Activated T-cell treated with anti-CD3 and anti-CD28 coated beads, Interleukin-2, amount 50 U/mL, for 72 hours (primary cell): ENCODE data around the gene SRSF7. TPM values are rescaled to one million over a fixed set of nuclear protein-coding genes. Genes with fewer than 3 reads are reported as not detected.
"Not testable (repeated sequence)": the region's sequence is repeated elsewhere in the genome, so short reads cannot be mapped to it uniquely, and the experiment has no call there.

Experiments used
- ATAC-seq, 2 donors: fragments of 150-1000 bp; cut with Tn5 transposase; replicated peaks in 1 of 2; 2 replicates each; pipeline ENCODE4 v1.10.0; 2021; ENCODE audit warnings: moderate library complexity in 2 of 2, mild to moderate bottlenecking in 1 of 2
- DNase-seq, 2 donors: peaks; one replicate each; pipeline ENCODE4 v3.0.0; 2021 to 2022; ENCODE audit warnings: mixed read lengths in 1 of 2
- H3K27ac Mint-ChIP-seq: one replicate; pipeline ENCODE4 v1.8.0; 2022; ENCODE audit warnings: mild to moderate bottlenecking, moderate library complexity, mixed read lengths
- H3K27me3 Mint-ChIP-seq: one replicate; pipeline ENCODE4 v1.8.0; 2022; ENCODE audit warnings: low read depth, mixed read lengths
- H3K36me3 Mint-ChIP-seq, 2 donors: one replicate each; pipeline ENCODE4 v1.8.0; 2022; ENCODE audit warnings: mixed read lengths in 2 of 2, mild to moderate bottlenecking in 1 of 2; ENCODE audit not compliant: insufficient read depth in 2 of 2
- H3K4me1 Mint-ChIP-seq: one replicate; pipeline ENCODE4 v1.8.0; 2022; ENCODE audit warnings: low read depth, mixed read lengths
- H3K4me3 Mint-ChIP-seq, 2 donors: one replicate each; pipeline ENCODE4 v1.8.0; 2022; ENCODE audit warnings: mild to moderate bottlenecking in 2 of 2, mixed read lengths in 2 of 2, moderate library complexity in 2 of 2
- H3K9me3 Mint-ChIP-seq, 2 donors: one replicate each; pipeline ENCODE4 v1.8.0; 2022; ENCODE audit warnings: mixed read lengths in 2 of 2
- total RNA-seq, 2 donors: library from RNA; stranded (reverse); gene quantifications; one replicate each; pipeline ENCODE4 v1.2.3, GENCODE V29; 2022

Gene SRSF7
- total RNA-seq: 100 to 1,000 TPM; 258 to 264 TPM

DNA sequence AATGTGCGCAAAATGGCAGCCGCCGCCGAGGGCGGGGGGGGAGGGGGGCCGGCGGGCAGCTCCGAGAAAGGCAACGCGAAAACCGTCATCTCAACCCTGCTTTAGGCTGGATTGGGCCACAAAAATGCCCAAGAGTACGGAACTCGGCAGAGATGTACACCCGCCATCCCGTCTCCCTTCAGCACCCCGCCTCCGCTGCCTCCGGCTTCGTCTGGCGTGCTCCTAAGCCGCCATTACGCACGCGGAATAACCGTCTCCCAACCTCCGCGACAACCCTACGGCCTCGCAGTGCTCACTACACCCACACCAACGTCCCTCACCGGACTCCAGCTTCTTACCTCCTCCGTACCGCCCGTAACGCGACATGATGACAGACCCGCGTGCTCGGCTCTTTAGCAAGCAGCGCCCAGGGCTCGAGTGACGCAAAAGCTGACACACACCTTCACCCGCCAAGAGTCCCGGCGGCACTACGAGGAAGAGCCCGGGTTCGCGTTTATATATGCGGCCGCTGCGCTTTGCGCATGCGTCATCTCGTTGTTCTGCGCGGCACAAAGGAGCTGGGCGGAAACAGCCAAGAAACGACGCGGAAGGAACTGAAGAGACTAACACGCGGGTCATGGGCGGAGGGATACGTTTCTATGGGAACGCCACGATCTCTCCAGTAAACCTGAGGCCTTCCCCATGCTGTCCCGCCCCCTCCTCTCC, at the start of gene SRSF7:
SRSF7 (minus strand) TSS at position 471 of the 705 bp plus-strand sequence; CDS start at position 366, 105 bp downstream.
- ATAC-seq: peak; percentile 80
- Mint-ChIP-seq H3K36me3 (peaks cover 36 to 47% of the 10 kb centered on the region in 2 donors), H3K4me1 (peaks cover 62% of the 10 kb centered on the region)

DNA sequence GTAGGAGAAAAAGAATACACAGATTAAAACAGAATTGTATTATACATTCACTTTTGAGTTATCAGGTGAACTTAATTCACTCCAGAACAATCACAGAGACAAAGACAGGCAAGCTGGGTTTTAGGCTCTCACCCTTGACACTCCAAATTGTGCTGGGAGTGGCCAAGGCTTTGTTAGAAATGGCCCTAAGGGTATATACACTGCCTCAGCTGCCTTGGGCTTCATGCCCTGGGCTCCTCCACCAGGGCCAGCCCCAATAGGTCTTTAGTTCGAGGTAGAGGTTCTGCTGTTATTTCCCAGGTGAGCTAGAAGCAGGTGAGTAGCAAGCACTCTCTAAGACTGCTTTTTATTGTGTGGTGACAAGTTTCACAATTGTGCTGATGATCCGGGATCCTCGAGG, 46.8 kb upstream of the SRSF7 start:
- no peak for DNase-seq
- Mint-ChIP-seq H3K36me3 (peaks cover 0 to 6% of the 10 kb centered on the region in 2 donors), H3K4me1 (no peaks in the 10 kb centered on the region), H3K27ac (no peak overlapping the region), H3K27me3 (no peaks in the 10 kb centered on the region), H3K9me3 (no peaks in the 10 kb centered on the region), H3K4me3 (no peak overlapping the region)
- no peak for ATAC-seq

More for the DNA sequence above, at the start of gene SRSF7:
- Mint-ChIP-seq H3K27ac (peak within 1 kb of the TSS; percentile 98), H3K27me3 (no peaks in the 10 kb centered on the region), H3K9me3 (no peaks in the 10 kb centered on the region), H3K4me3 (peak within 1 kb of the TSS; percentile 94 to 97)
- DNase-seq: peak; percentile 95 to 98

DNA sequence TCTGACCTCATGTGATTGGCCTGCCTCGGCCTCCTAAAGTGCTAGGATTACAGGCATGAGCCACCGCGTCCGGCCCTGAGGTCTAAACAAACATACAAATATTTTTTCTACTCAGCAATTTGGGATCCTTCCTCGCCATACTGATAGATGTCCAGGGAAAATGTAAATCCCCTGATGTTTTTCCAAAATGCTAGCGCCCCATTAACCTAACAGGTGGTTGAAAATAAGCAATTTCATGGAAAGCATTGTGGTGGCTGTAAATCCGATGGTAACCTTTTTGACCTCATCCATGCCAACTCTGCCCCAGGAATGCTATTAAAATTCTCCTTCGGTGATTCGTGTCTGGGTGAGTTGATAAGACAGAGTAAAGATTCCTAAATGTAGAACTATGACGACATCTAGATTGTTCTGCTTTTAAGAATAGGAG, 46.1 kb upstream of the SRSF7 start:
- ATAC-seq: no peak
- H3K4me3 Mint-ChIP-seq: no peak overlapping the region
- DNase-seq: no peak
- H3K36me3 Mint-ChIP-seq: peaks cover 0 to 5% of the 10 kb centered on the region in 2 donors
- H3K27ac Mint-ChIP-seq: no peak overlapping the region
- H3K4me1 Mint-ChIP-seq: no peaks in the 10 kb centered on the region
- no peaks in the 10 kb centered on the region for H3K9me3 Mint-ChIP-seq
- no peaks in the 10 kb centered on the region for H3K27me3 Mint-ChIP-seq

DNA sequence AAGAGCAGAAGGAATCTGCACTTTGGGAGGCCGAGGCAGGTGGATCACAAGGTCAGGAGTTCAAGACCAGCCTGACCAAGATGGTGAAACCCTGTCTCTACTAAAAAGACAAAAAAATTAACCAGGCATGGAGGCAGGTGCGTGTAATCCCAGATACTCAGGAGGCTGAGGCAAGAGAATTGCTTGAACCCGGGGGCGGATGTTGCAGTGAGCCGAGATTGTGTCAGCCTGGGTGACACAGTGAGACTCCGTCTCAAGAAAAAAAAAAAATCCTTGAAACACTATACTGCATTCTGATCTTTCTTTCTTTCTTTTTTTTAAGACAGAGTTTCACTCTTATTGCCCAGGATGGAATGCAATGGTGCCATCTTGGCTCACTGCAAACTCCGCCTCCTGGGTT, 43.9 kb upstream of the SRSF7 start:
- not testable (repeated sequence) for H3K4me3 Mint-ChIP-seq, ATAC-seq, DNase-seq, H3K9me3 Mint-ChIP-seq, H3K27me3 Mint-ChIP-seq, H3K4me1 Mint-ChIP-seq, H3K36me3 Mint-ChIP-seq, H3K27ac Mint-ChIP-seq

DNA sequence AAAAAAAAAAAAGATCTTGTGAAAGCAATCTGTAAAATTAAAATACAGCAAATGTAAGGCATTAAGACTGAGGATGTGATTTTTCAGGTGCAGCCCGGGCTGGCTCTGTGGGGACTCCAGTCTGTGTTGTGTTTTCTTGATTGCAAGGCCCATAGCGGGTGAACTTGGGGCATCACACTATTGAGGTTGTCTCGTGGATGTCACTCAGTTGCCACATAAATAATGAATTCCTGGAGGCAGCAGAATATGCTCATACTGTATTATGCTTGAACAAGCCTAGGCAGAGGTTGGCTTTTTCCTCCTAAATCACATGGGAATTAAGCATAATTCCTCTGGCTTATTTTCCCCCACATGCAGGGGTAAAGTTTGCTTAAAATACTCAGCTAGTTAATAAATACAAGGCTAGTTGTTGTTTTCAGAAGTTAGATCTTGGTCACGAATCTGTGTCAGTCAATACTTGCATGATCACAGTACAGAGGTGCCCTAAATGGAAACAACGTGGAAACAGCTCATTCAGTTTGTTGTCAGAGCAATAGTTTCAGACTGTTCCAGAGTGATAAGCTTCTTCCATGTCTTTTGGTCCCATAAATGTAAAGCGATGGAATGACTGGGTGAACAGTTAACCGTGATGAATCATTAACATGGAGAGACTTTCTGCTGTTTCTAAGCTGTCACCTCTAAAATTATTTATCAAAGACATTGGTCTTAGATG, 43.2 kb upstream of the SRSF7 start:
- Mint-ChIP-seq H3K36me3 (peaks cover 0 to 5% of the 10 kb centered on the region in 2 donors), H3K27me3 (no peaks in the 10 kb centered on the region), H3K4me3 (no peak overlapping the region), H3K9me3 (no peaks in the 10 kb centered on the region), H3K4me1 (no peaks in the 10 kb centered on the region), H3K27ac (no peak overlapping the region)
- DNase-seq: no peak
- no peak for ATAC-seq

DNA sequence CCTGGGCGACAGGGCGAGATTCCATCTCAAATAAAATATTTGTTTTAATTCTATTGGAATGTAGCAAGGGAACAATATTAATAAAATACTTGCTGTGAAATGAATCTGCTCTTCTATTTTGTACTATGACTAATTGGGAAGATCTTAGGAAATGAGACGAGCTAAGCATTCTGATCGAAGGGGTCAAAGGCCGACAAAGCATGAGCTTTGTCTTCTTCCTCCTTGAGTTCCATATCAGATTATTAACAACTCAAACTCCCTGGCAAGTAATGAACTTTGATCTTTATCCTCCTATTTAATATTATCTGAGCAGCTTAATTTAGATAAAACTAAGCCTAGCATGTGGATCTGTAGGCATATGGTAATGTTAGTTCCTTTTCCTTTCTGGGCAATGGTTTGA, 42.4 kb upstream of the SRSF7 start:
- ATAC-seq (no peak), DNase-seq (no peak)
- Mint-ChIP-seq H3K27ac (no peak overlapping the region), H3K4me3 (no peak overlapping the region), H3K4me1 (no peaks in the 10 kb centered on the region), H3K36me3 (peaks cover 0 to 5% of the 10 kb centered on the region in 2 donors), H3K9me3 (no peaks in the 10 kb centered on the region), H3K27me3 (no peaks in the 10 kb centered on the region)

DNA sequence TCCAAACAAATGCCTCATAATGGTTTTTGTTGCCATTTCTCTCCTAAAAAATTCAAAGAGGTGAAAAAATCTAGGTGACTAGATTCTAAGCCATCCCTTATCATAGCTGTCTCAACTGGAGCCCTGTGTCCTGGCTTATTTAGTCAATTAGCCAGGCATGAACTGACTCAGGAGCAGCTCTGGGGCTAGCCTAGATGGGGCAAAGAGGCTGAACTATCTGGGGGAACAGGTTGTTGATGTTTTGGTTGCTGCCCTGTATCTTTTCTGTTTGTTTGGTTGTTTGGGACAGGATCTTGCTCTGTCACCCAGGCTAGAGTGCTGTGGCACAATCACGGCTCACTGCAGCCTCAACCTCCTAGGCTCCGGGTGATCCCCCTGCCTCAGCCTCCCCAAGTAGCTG, 41.6 kb upstream of the SRSF7 start:
- DNase-seq (no peak), ATAC-seq (no peak)
- Mint-ChIP-seq H3K4me1 (no peaks in the 10 kb centered on the region), H3K27me3 (no peaks in the 10 kb centered on the region), H3K27ac (no peak overlapping the region), H3K36me3 (peaks cover 0 to 5% of the 10 kb centered on the region in 2 donors), H3K4me3 (no peak overlapping the region), H3K9me3 (no peaks in the 10 kb centered on the region)

DNA sequence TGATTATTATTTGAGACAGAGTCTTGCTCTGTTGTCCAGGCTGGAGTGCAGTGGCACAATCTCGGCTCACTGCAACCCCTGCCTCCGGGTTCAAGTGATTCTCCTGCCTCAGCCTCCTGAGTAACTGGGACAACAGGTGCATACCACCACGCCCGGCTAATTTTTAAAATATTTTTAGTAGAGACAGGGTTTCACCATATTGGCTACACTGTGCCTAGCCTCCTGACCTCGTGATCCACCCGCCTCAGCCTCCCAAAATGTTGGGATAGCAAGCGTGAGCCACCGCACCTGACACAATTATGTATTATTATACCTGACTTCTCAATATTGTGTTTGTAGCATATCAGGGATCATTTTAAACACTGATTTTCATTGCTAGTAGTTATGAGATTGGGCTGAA, 41.2 kb upstream of the SRSF7 start:
- not testable (repeated sequence) for H3K27me3 Mint-ChIP-seq, H3K4me3 Mint-ChIP-seq, H3K9me3 Mint-ChIP-seq, DNase-seq, H3K36me3 Mint-ChIP-seq, H3K27ac Mint-ChIP-seq, ATAC-seq, H3K4me1 Mint-ChIP-seq

DNA sequence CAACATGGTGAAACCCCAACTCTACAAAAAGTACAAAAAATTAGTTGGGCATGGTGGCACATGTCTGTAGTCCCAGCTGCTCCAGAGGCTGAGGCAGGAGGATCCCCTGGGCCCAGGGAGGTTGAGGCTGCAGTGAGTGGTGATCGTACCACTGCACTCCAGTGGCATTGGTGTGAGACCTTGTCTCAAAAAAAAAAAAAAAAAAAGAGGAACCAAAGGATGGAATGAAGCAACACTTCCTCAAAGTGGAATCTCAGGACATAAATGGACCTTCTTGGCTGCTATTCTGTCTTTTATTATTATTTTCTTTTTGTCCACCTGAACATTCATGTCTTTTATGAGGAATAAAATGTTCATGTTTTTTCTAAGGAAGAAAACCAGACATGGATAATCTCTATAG, 40.6 kb upstream of the SRSF7 start:
- no peaks in the 10 kb centered on the region for H3K36me3 Mint-ChIP-seq
- DNase-seq: no peak
- H3K27ac Mint-ChIP-seq: no peak overlapping the region
- no peaks in the 10 kb centered on the region for H3K9me3 Mint-ChIP-seq
- no peak for ATAC-seq
- no peaks in the 10 kb centered on the region for H3K27me3 Mint-ChIP-seq
- H3K4me1 Mint-ChIP-seq: no peaks in the 10 kb centered on the region
- H3K4me3 Mint-ChIP-seq: no peak overlapping the region

DNA sequence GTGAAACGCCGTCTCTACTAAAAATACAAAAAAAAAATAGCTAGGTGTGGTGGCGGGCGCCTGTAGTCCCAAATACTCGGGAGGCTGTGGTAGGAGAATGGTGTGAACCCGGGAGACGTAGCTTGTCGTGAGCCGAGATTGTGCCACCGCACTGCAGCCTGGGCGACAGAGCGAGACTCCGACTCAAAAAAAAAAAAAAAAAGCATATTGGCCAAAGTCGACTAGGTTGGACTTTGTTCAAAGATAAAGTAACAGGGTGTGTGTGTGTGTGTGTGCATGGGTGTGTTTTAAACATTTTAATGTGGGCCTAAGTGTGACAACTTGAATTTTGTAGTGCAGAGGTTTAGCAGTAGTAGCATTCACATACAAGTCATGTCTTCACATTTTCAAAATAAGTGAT, 38.5 kb upstream of the SRSF7 start:
- no peaks in the 10 kb centered on the region for H3K9me3 Mint-ChIP-seq
- no peaks in the 10 kb centered on the region for H3K27me3 Mint-ChIP-seq
- no peaks in the 10 kb centered on the region for H3K36me3 Mint-ChIP-seq
- ATAC-seq (no peak), DNase-seq (no peak)
- no peaks in the 10 kb centered on the region for H3K4me1 Mint-ChIP-seq
- no peak overlapping the region for H3K27ac Mint-ChIP-seq
- H3K4me3 Mint-ChIP-seq: no peak overlapping the region

DNA sequence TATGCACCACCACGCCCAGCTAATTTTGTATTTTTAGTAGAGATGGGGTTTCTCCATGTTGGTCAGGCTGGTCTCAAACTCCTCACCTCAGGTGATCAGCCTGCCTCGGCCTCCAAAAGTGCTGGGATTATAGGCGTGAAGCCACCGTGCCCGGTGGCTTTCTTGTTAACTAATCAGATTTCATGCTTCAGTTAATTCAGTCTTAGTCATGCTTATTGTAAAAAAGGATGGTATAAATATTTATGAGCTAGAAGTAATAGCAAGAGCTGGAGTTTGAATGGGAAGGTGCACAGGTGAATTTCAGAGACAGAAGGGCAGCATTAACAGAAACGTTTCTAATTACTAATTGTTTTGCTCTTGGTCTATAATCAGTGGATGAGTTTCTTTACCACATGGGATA, 37.1 kb upstream of the SRSF7 start:
- H3K9me3 Mint-ChIP-seq: no peaks in the 10 kb centered on the region
- H3K27me3 Mint-ChIP-seq: no peaks in the 10 kb centered on the region
- no peak for ATAC-seq
- H3K27ac Mint-ChIP-seq: no peak overlapping the region
- no peaks in the 10 kb centered on the region for H3K4me1 Mint-ChIP-seq
- H3K4me3 Mint-ChIP-seq: no peak overlapping the region
- no peak for DNase-seq
- H3K36me3 Mint-ChIP-seq: no peaks in the 10 kb centered on the region

DNA sequence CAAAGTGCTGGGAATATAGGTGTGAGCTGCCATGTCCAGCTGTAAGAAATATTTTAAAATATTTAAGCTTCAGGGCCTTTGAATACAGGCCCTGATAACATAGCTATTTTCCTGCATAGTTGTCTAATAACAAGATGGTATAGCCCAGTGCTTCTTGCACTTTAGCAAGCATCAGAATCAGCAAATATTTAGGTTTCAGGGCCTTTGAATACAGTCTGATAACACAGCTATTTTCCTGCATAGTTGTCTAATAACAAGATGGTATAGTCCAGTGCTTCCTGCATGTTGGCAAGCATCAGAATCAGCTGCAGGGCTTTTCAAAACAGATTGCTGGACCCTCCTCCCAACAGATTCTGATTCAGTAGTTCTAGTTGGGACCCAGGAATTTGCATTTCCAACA, 32.4 kb upstream of the SRSF7 start:
- no peak overlapping the region for H3K27ac Mint-ChIP-seq
- no peak for ATAC-seq

DNA sequence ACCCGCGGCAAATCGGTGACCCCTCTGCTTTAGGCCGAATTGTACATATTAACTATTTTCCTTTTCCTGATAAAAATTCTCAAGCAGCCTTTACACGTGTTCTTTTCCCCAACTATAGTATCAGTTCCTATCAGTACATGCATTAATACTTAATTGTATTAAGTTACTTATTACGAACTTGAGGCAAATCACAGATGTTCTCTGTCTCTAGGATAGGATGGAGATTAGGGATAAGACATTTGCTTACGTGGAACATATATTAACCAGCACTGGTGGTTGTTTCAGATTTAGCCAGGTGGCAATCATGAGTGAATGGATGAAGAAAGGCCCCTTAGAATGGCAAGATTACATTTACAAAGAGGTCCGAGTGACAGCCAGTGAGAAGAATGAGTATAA, 27.5 kb upstream of the SRSF7 start:
- peak overlapping the region; percentile 88 to 100 for H3K4me3 Mint-ChIP-seq
- H3K27me3 Mint-ChIP-seq: peaks cover 6% of the 10 kb centered on the region
- no peak for DNase-seq
- peaks cover 5 to 15% of the 10 kb centered on the region in 2 donors for H3K36me3 Mint-ChIP-seq
- peak overlapping the region; percentile 99 for H3K27ac Mint-ChIP-seq
- ATAC-seq: no peak
- H3K4me1 Mint-ChIP-seq: no peaks in the 10 kb centered on the region
- H3K9me3 Mint-ChIP-seq: no peaks in the 10 kb centered on the region

More for the DNA sequence above, 32.4 kb upstream of the SRSF7 start:
- DNase-seq: no peak
- H3K4me1 Mint-ChIP-seq: no peaks in the 10 kb centered on the region
- H3K4me3 Mint-ChIP-seq: no peak overlapping the region
- H3K9me3 Mint-ChIP-seq: no peaks in the 10 kb centered on the region
- peaks cover 2 to 12% of the 10 kb centered on the region in 2 donors for H3K36me3 Mint-ChIP-seq
- no peaks in the 10 kb centered on the region for H3K27me3 Mint-ChIP-seq
